Retinal pigment epithelial cell (primary cell): Measurements from ENCODE around the gene ZDHHC19.

Experiments used
- DNase-seq: peaks from one replicate; pipeline ENCODE4 v3.0.0-alpha.2; 2010; ENCODE audit warnings: low read depth
- H3K4me3 ChIP-seq: 2 replicates; pipeline ENCODE4 v1.5.1; 2011; ENCODE audit warnings: mild to moderate bottlenecking, low read length, control low read depth, moderate library complexity
- TF ChIP-seq, protein P1 (sequence below): conservative IDR thresholded peaks from 2 replicates; pipeline ENCODE4 v1.5.1; 2011; ENCODE audit warnings: low read depth, low read length, control low read depth, inconsistent platforms

The ZDHHC19 gene

DNA sequence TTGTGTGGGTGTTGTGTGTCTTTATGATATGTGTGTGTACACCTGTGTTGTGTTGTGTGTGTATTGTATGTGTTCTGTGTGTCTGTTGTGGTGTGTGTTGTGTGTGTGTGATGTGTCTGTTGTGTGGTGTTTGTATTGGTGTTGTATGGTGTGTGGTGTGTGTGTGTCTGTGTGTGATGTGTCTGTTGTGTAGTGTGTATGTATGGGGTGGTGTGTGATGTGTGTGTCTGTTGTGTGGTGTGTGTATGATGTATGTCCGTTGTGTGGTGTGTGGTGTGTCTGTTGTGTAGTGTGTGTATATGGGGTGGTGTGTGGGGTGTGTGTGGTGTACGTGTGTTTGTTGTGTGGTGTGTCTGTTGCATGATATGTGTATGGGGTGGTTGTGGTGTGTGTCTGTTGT, 46.6 kb downstream of the ZDHHC19 start:
- H3K4me3 ChIP-seq = no peak overlapping the region
- TF ChIP-seq, protein P1, sequence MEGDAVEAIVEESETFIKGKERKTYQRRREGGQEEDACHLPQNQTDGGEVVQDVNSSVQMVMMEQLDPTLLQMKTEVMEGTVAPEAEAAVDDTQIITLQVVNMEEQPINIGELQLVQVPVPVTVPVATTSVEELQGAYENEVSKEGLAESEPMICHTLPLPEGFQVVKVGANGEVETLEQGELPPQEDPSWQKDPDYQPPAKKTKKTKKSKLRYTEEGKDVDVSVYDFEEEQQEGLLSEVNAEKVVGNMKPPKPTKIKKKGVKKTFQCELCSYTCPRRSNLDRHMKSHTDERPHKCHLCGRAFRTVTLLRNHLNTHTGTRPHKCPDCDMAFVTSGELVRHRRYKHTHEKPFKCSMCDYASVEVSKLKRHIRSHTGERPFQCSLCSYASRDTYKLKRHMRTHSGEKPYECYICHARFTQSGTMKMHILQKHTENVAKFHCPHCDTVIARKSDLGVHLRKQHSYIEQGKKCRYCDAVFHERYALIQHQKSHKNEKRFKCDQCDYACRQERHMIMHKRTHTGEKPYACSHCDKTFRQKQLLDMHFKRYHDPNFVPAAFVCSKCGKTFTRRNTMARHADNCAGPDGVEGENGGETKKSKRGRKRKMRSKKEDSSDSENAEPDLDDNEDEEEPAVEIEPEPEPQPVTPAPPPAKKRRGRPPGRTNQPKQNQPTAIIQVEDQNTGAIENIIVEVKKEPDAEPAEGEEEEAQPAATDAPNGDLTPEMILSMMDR = no peak
- no peak for DNase-seq

DNA sequence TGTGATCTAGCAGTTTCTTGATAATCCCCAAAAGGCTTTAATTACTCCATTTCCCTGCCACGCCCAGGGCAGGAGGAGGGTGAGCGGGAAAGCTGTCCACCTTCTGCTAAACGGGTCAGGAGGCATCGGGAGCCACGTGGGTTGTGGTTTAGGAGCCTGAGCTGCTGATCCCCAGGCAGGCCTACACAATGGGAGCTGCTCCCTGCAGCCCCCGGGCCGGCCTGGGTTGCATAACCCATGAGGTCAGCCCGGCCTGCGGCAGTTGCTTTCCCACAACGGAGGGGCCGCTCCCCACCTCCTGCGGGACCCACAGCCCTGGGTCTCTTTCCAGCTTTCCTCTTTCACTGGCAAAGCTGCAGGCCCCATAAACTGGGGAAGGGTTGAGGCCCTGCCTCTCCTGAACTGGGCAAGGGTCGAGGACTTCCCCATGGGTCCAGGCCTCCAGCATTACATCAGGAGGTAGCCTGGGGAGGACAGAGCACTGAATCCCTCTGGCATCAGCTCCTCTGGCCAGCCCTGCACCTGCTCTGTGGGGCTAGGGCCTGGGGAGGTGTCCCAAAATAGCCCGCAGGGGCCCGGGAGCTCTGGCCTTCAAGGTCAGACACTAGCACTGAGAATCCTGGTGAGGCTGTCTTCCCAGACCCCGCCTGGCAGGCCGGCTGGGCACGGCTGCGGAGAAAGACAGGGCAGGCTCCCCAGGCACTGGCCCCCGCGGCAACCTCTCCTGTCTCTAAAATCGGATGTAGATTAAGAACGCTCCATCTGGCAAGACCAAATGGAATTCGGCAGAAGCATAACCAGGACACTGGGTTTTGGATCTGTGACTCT, 47.3 kb downstream of the ZDHHC19 start:
- TF ChIP-seq, protein P1 = no peak
- DNase-seq = peak; percentile 44
- H3K4me3 ChIP-seq = no peak overlapping the region

DNA sequence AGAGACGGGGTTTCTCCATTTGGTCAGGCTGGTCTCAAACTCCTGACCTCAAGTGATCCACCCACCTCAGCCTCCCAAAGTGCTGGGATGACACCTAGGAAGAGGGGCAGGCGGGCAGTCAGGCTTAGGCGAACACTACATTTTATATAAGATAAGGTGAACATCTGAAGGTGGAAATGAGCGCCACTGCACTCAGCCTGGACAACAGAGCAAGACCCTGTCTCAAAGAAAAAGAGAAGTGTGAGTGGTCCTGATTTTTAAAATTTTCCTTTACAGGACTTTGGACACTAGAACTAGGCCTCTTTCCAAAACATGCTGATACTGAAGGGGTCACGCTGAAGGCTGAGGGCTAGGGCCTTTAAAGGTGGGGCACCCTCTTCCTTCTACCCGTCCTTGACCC, 48.0 kb downstream of the ZDHHC19 start:
- DNase-seq = no peak
- no peak overlapping the region for H3K4me3 ChIP-seq
- TF ChIP-seq, protein P1 = no peak

DNA sequence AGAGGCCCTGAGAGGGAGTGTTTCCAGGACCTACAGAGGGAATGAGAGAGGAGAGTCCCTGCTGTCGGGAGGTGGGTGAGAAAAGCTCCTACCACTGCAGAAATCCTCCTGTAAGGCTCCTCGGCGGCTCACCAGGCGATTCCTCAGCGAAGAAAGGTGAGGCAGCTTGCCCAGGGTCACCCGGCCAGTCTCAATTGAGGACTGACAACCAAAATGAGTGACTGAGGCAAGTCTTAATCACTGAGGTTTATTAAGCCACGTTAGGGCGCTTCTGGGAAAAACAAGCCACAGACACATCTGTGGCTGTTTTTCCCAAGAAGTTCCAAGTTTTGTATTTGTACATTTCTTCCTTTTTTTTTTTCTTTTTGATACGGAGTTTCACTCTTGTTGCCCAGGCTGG, 48.5 kb downstream of the ZDHHC19 start:
- DNase-seq = no peak
- TF ChIP-seq, protein P1 = no peak
- H3K4me3 ChIP-seq = no peak overlapping the region

DNA sequence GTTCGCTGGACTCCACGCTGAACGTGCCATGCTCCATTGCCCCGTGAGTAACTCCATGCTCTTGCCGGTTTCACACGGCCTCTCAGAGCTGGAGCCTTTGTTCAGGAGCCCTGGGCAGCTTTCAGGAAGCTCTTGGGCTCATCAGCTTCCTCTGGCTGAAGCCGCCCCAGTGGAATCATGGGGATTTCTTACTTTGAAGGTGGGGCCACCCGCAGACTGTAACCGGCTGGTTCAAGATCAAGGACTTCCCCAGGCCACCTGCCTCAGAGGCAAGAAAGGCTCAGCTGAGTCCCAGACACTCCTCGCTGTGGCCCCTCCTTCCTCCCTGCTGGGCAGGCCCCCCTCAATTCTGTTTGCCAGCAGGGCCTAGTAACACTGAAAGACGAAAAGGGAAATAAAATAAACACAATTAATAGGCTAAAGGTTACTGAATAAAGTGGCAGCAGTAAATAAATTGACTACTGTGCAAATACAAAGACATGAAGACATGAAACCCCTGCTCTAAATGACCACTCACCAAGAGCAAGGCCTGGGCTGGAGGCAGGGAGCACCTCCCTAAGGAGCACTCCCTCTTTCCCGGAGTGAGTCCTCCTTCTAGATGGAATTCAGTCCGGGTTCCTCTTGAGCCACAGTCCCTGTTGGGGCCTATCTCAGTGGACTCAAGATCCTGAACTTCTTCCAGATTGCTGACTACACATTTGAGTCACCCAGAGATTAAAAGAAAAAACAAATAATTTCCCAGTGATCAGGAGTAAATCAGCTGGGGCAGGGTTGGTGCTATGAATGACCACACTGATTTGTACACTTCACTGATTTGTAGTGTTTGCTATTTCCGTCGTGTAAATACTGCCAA, 51.0 kb downstream of the ZDHHC19 start:
- no peak overlapping the region for H3K4me3 ChIP-seq
- DNase-seq = peak; percentile 73
- TF ChIP-seq, protein P1 = no peak

DNA sequence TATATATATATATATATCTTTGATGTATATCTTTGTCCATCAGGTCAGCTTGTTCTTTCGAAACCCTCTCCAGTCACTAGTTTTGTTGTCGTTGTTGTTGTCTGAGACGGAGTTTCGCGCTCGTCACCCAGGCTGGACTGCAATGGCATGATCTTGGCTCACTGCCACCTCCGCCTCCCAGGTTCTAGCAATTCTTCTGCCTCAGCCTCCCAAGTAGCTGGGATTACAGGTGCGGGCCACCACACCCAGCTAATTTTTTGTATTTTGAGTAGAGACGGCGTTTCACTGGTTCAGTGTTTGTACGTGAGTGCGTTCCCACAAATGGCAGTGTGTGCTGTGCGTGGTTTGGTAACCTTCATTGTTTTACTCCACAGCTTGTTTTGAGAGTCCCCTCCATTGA, 51.7 kb downstream of the ZDHHC19 start:
- TF ChIP-seq, protein P1 = no peak
- DNase-seq = no peak
- no peak overlapping the region for H3K4me3 ChIP-seq
